CD4-positive, alpha-beta T cell (primary cell): ENCODE measurements around the gene CATSPER4. TPM values are rescaled to one million over a fixed set of nuclear protein-coding genes. Genes with fewer than 3 reads are reported as not detected.

Experiments
- ATAC-seq: fragments of 200-7000 bp; cut with Tn5 transposase; one replicate; pipeline ENCODE4 v1.10.0; 2022; ENCODE audit warnings: mild to moderate bottlenecking; ENCODE audit not compliant: poor library complexity
- CTCF ChIA-PET: fragments of 350-600 bp; sonication (Branson Sonifier 250); formaldehyde crosslinking; loops from one replicate; lab custom pipeline; 2021; ENCODE audit warnings: antibody characterized with exemption, inconsistent platforms; lab: Charles Lee
- POLR2A ChIA-PET: fragments of 350-600 bp; sonication (Branson Sonifier 250); formaldehyde crosslinking; loops from one replicate; lab custom pipeline; 2021; ENCODE audit warnings: antibody characterized with exemption, inconsistent platforms; lab: Charles Lee
- DNase-seq, 14 experiments: peaks; one replicate each; pipeline ENCODE4 v3.0.0-alpha.2; 2013 to 2020; ENCODE audit warnings: mixed read lengths in 2 of 14
- H3K27ac ChIP-seq, 2 donors: one replicate each; pipeline versions ENCODE4 v1.5.1 to v1.7.0; 2013; ENCODE audit warnings: low read length in 2 of 2, low read depth in 1 of 2, mild to moderate bottlenecking in 1 of 2
- H3K27me3 ChIP-seq, 2 experiments: 1 replicate in 1 of 2; 2 replicates in 1 of 2; pipeline versions ENCODE4 v1.6.1 to v1.7.0; 2013; ENCODE audit warnings: low read length in 2 of 2, control low read depth in 1 of 2, mild to moderate bottlenecking in 1 of 2, moderate library complexity in 1 of 2; ENCODE audit not compliant: insufficient read depth in 2 of 2, control insufficient read depth in 1 of 2
- H3K36me3 ChIP-seq: one replicate; pipeline ENCODE4 v1.6.1; 2013; ENCODE audit warnings: low read length, control low read depth; ENCODE audit not compliant: insufficient read depth
- H3K4me1 ChIP-seq: one replicate; pipeline ENCODE4 v1.6.1; 2013; ENCODE audit warnings: low read length, control low read depth; ENCODE audit not compliant: insufficient read depth
- H3K4me3 ChIP-seq: one replicate; pipeline ENCODE4 v1.5.1; 2013; ENCODE audit warnings: mild to moderate bottlenecking, low read length, moderate library complexity
- H3K9me3 ChIP-seq, 2 experiments: 1 replicate in 1 of 2; 2 replicates in 1 of 2; pipeline versions ENCODE4 v1.6.1 to v1.7.0; 2013; ENCODE audit warnings: low read length in 2 of 2, mild to moderate bottlenecking in 2 of 2, control low read depth in 1 of 2, moderate library complexity in 1 of 2; ENCODE audit not compliant: control insufficient read depth in 1 of 2, insufficient read depth in 1 of 2
- H3K27ac Mint-ChIP-seq: one replicate; pipeline ENCODE4 v1.8.0; 2020; ENCODE audit warnings: mixed read lengths
- H3K27me3 Mint-ChIP-seq: one replicate; pipeline ENCODE4 v1.8.0; 2021; ENCODE audit warnings: mixed read lengths
- H3K36me3 Mint-ChIP-seq: one replicate; pipeline ENCODE4 v1.8.0; 2021; ENCODE audit warnings: low read depth, mixed read lengths
- H3K4me1 Mint-ChIP-seq: one replicate; pipeline ENCODE4 v1.8.0; 2021; ENCODE audit warnings: low read depth, mixed read lengths
- H3K4me3 Mint-ChIP-seq: one replicate; pipeline ENCODE4 v1.8.0; 2020; ENCODE audit warnings: mild to moderate bottlenecking, mixed read lengths
- H3K9me3 Mint-ChIP-seq: one replicate; pipeline ENCODE4 v1.8.0; 2020; ENCODE audit warnings: mixed read lengths
- CTCF ChIP-seq: fragments of 200-600 bp; IDR thresholded peaks from one replicate; pipeline ENCODE4 v1.8.0; 2022; ENCODE audit warnings: antibody characterized with exemption, mild to moderate bottlenecking
- intact Hi-C, 2 experiments: fragments of 100-400 bp; cut with DNase I in 1 of 2; cut with micrococcal nuclease in 1 of 2; formaldehyde crosslinking; loops; one replicate each; pipeline versions ENCODE4 v1.15.1 to v1.9.0; 2023 to 2025; cut with DNase I, micrococcal nuclease
- total RNA-seq, 174 experiments: library from RNA in 2 of 174; stranded (reverse) in 2 of 174; gene quantifications; one replicate each; pipeline ENCODE4 v1.2.3 and lab custom pipeline; 2021 to 2026

Gene CATSPER4
- total RNA-seq, 2 experiments from 2014 or later = not detected

- Histone ChIP-seq H3K36me3 (no peaks in the 10 kb centered on the region), H3K27me3 (peaks cover 10 to 17% of the 10 kb centered on the region in 2 experiments), H3K4me3 (no peak overlapping the region), H3K27ac (no peak overlapping the region), H3K9me3 (no peaks in the 10 kb centered on the region), H3K4me1 (peaks cover 5% of the 10 kb centered on the region)
- Mint-ChIP-seq H3K27ac (no peak overlapping the region), H3K4me1 (no peaks in the 10 kb centered on the region), H3K4me3 (no peak overlapping the region), H3K9me3 (no peaks in the 10 kb centered on the region), H3K27me3 (peaks cover 43% of the 10 kb centered on the region), H3K36me3 (no peaks in the 10 kb centered on the region)
- ChIA-PET POLR2A (interaction anchor here (0.6 kb wide), 1 partner anchor 356 kb away, joined by 3 read pairs; no protein-coding TSS in a partner anchor), CTCF (interaction anchor here (1.3 kb wide), 1 partner anchor 9 kb away, joined by 3 read pairs; no protein-coding TSS in a partner anchor)
- intact Hi-C loops = no loop called here
- no peak for ATAC-seq
- no peak for TF ChIP-seq CTCF
- DNase-seq = no peak
These were observed 35.7 kb upstream of the CATSPER4 start for GRCh38 chr1:26154750-26155149.

- ATAC-seq (no peak), DNase-seq (no peak)
- Mint-ChIP-seq H3K36me3 (no peaks in the 10 kb centered on the region), H3K4me3 (no peak overlapping the region), H3K27me3 (peaks cover 45% of the 10 kb centered on the region), H3K27ac (no peak overlapping the region), H3K4me1 (no peaks in the 10 kb centered on the region), H3K9me3 (no peaks in the 10 kb centered on the region)
- H3K9me3 ChIP-seq = no peaks in the 10 kb centered on the region
- no peak overlapping the region for H3K27ac ChIP-seq
- H3K27me3 ChIP-seq = peaks cover 13 to 23% of the 10 kb centered on the region in 2 experiments
- peaks cover 5% of the 10 kb centered on the region for H3K4me1 ChIP-seq
- no peak for TF ChIP-seq CTCF
- ChIA-PET POLR2A (interaction anchor here (0.6 to 0.7 kb wide), 2 partner anchors 355 to 477 kb away, joined by 3 read pairs; no protein-coding TSS in a partner anchor), CTCF (no interaction called here)
- H3K36me3 ChIP-seq = no peaks in the 10 kb centered on the region
- no peak overlapping the region for H3K4me3 ChIP-seq
- intact Hi-C loops = no loop called here
These were observed 34.8 kb upstream of the CATSPER4 start for GRCh38 chr1:26155370-26156284.

- Histone ChIP-seq H3K36me3 (no peaks in the 10 kb centered on the region), H3K4me1 (peaks cover 9% of the 10 kb centered on the region), H3K27ac (no peak overlapping the region), H3K9me3 (no peaks in the 10 kb centered on the region), H3K4me3 (no peak overlapping the region), H3K27me3 (peaks cover 20 to 29% of the 10 kb centered on the region in 2 experiments)
- ChIA-PET POLR2A (interaction anchor here (1.2 kb wide), 1 partner anchor 13 kb away, joined by 4 read pairs; the partner anchor contains the start of gene ZNF593), CTCF (interaction anchor here (1.4 kb wide), 1 partner anchor 12 kb away, joined by 4 read pairs; no protein-coding TSS in a partner anchor)
- H3K4me3 Mint-ChIP-seq = no peak overlapping the region
- no peak for TF ChIP-seq CTCF
- intact Hi-C loops = no loop called here
- peak; percentile 58 for ATAC-seq
- DNase-seq = no peak
- H3K36me3 Mint-ChIP-seq = no peaks in the 10 kb centered on the region
- H3K27me3 Mint-ChIP-seq = peaks cover 48% of the 10 kb centered on the region
- no peak overlapping the region for H3K27ac Mint-ChIP-seq
- no peaks in the 10 kb centered on the region for H3K9me3 Mint-ChIP-seq
- no peaks in the 10 kb centered on the region for H3K4me1 Mint-ChIP-seq
These were observed 33.9 kb upstream of the CATSPER4 start for GRCh38 chr1:26156285-26157038.
